Calu3 (cell line): ENCODE data around the gene RNF115. TPM values are rescaled to one million over a fixed set of nuclear protein-coding genes. Genes with fewer than 3 reads are reported as not detected.
"Not testable (repeated sequence)": the region's sequence is repeated elsewhere in the genome, so short reads cannot be mapped to it uniquely, and the experiment has no call there.

Source experiments
- BruUV-seq: library from RNA; stranded (reverse); fragments of 400-500 nt; replicated peaks from 2 replicates; lab custom pipeline; 2021; lab: Mats Ljungman, UMichigan
- CTCF ChIA-PET: fragments of 300-600 bp; sonication (Branson Sonifier 250); formaldehyde crosslinking; loops from one replicate; lab custom pipeline; 2022; ENCODE audit warnings: antibody characterized with exemption; lab: Charles Lee
- DNase-seq: peaks from one replicate; pipeline ENCODE4 v3.0.0; 2022
- H3K27ac Mint-ChIP-seq: one replicate; pipeline ENCODE4 v1.8.0; 2022; ENCODE audit warnings: mixed read lengths; ENCODE audit not compliant: unreplicated experiment
- H3K27me3 Mint-ChIP-seq: one replicate; pipeline ENCODE4 v1.8.0; 2022; ENCODE audit warnings: mixed read lengths; ENCODE audit not compliant: unreplicated experiment
- H3K36me3 Mint-ChIP-seq: one replicate; pipeline ENCODE4 v1.8.0; 2022; ENCODE audit warnings: mild to moderate bottlenecking, moderate library complexity, mixed read lengths; ENCODE audit not compliant: insufficient read depth, unreplicated experiment
- H3K4me1 Mint-ChIP-seq: one replicate; pipeline ENCODE4 v1.8.0; 2022; ENCODE audit warnings: mild to moderate bottlenecking, low read depth, mixed read lengths; ENCODE audit not compliant: unreplicated experiment
- H3K4me3 Mint-ChIP-seq: one replicate; pipeline ENCODE4 v1.8.0; 2022; ENCODE audit warnings: mild to moderate bottlenecking, low read depth, moderate library complexity, mixed read lengths; ENCODE audit not compliant: unreplicated experiment
- H3K9me3 Mint-ChIP-seq: one replicate; pipeline ENCODE4 v1.8.0; 2022; ENCODE audit warnings: low read depth, mixed read lengths; ENCODE audit not compliant: unreplicated experiment
- CTCF ChIP-seq: fragments of 200-600 bp; IDR thresholded peaks from one replicate; pipeline ENCODE4 v1.8.0; 2022; ENCODE audit warnings: antibody characterized with exemption; ENCODE audit not compliant: unreplicated experiment
- intact Hi-C: fragments of 100-400 bp; cut with micrococcal nuclease; formaldehyde crosslinking; loops from one replicate; pipeline ENCODE4 v1.10.0; 2022; ENCODE audit not compliant: unreplicated experiment
- total RNA-seq: library from RNA; stranded (reverse); gene quantifications from 2 replicates; pipeline ENCODE4 v1.2.3, GENCODE V29; 2022

RNF115 gene
- total RNA-seq, 1 experiment from 2014 or later: 9.5 TPM

- Mint-ChIP-seq H3K4me1 (peaks cover 42% of the 10 kb centered on the region), H3K9me3 (no peaks in the 10 kb centered on the region), H3K4me3 (no peak overlapping the region), H3K36me3 (peaks cover 9% of the 10 kb centered on the region), H3K27ac (no peak overlapping the region), H3K27me3 (no peaks in the 10 kb centered on the region)
- TF ChIP-seq CTCF: no peak
- no TSS peak for BruUV-seq
- CTCF ChIA-PET: no interaction called here
- DNase-seq: no peak
- intact Hi-C loops: no loop called here
Observed at GRCh38 chr1:145778146-145778540, 45.8 kb downstream of the RNF115 start.

- H3K36me3 Mint-ChIP-seq: peaks cover 8% of the 10 kb centered on the region
- CTCF ChIA-PET: no interaction called here
- H3K9me3 Mint-ChIP-seq: no peaks in the 10 kb centered on the region
- no peak for DNase-seq
- H3K27me3 Mint-ChIP-seq: no peaks in the 10 kb centered on the region
- peaks cover 40% of the 10 kb centered on the region for H3K4me1 Mint-ChIP-seq
- TF ChIP-seq CTCF: no peak
- H3K27ac Mint-ChIP-seq: no peak overlapping the region
- intact Hi-C loops: no loop called here
- no peak overlapping the region for H3K4me3 Mint-ChIP-seq
- BruUV-seq: no TSS peak
Observed at GRCh38 chr1:145777357-145778145, 46.3 kb downstream of the RNF115 start.

DNA sequence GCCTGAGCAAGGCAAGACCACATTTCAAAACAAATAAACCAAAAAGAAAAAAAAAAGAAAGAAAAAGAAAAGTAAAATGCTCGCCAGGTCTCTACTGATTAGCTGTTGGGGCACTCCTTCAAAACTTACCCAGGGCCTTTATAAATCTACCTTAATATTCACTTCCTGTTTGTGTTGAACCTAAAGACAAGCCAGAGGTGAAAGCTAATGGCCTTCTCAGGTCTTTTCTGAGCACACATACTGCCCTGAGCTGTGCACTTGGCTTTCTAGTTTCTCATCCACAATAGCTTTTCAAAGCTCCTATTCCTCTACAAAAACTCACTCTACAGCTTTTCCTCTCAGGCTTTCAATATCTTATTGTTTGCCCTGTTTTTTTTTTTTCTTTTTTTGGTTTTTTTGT, 50.5 kb downstream of the RNF115 start:
- no peak overlapping the region for H3K27ac Mint-ChIP-seq
- intact Hi-C loops: no loop called here
- no peaks in the 10 kb centered on the region for H3K27me3 Mint-ChIP-seq
- CTCF ChIA-PET: interaction anchor here (0.7 kb wide), 1 partner anchor 73 kb away, joined by 3 read pairs; no protein-coding TSS in a partner anchor
- H3K4me1 Mint-ChIP-seq: peaks cover 18% of the 10 kb centered on the region
- TF ChIP-seq CTCF: no peak
- no peak overlapping the region for H3K4me3 Mint-ChIP-seq
- no peaks in the 10 kb centered on the region for H3K36me3 Mint-ChIP-seq
- no peak for DNase-seq
- BruUV-seq: no TSS peak
- H3K9me3 Mint-ChIP-seq: no peaks in the 10 kb centered on the region

GRCh38 chr1:145771056-145771455, 52.8 kb downstream of the RNF115 start:
- H3K4me1 Mint-ChIP-seq: peaks cover 9% of the 10 kb centered on the region
- CTCF ChIA-PET: interaction anchor here (0.9 kb wide), 1 partner anchor 74 kb away, joined by 3 read pairs; the partner anchor contains the start of gene NUDT17
- no peak for DNase-seq
- no peaks in the 10 kb centered on the region for H3K9me3 Mint-ChIP-seq
- no peaks in the 10 kb centered on the region for H3K27me3 Mint-ChIP-seq
- no peak overlapping the region for H3K27ac Mint-ChIP-seq
- intact Hi-C loops: no loop called here
- H3K4me3 Mint-ChIP-seq: no peak overlapping the region
- H3K36me3 Mint-ChIP-seq: no peaks in the 10 kb centered on the region
- no TSS peak for BruUV-seq
- TF ChIP-seq CTCF: no peak

GRCh38 chr1:145768004-145768403, 55.9 kb downstream of the RNF115 start:
- CTCF ChIA-PET, H3K4me1 Mint-ChIP-seq, DNase-seq, H3K27me3 Mint-ChIP-seq, H3K27ac Mint-ChIP-seq, H3K9me3 Mint-ChIP-seq, H3K36me3 Mint-ChIP-seq, BruUV-seq, intact Hi-C loops, H3K4me3 Mint-ChIP-seq: not testable (repeated sequence)

DNA sequence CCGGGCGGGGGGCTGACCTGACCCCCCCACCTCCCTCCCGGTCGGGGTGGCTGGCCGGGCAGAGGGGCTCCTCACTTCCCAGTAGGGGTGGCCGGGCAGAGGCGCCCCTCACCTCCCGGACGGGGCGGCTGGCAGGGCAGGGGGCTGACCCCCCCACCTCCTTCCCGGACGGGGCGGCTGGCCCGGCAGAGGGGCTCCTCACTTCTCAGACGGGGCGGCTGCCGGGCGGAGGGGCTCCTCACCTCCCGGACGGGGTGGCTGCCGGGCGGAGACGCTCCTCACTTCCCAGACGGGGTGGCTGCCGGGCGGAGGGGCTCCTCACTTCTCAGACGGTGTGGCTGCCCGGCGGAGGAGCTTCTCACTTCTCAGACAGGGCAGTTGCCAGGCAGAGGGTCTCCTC, 57.0 kb downstream of the RNF115 start:
- intact Hi-C loops, BruUV-seq, CTCF ChIA-PET, H3K27ac Mint-ChIP-seq, H3K27me3 Mint-ChIP-seq, DNase-seq, H3K36me3 Mint-ChIP-seq, H3K4me3 Mint-ChIP-seq, H3K9me3 Mint-ChIP-seq, H3K4me1 Mint-ChIP-seq: not testable (repeated sequence)
